A549 treated with ZK216348 at 1 μM for 4 hours (cell line): ENCODE results near the gene TDRD1. TPM values are rescaled to one million over a fixed set of nuclear protein-coding genes. Genes with fewer than 3 reads are reported as not detected.

ENCODE experiments used
- total RNA-seq: library from RNA; stranded (reverse); fragments of 200-300 nt; extraction: Qiagen RNA extraction; gene quantifications from 5 replicates; pipeline ENCODE4 v1.2.3, GENCODE V29; 2022; ENCODE audit warnings: low read depth

The TDRD1 gene, protein sequence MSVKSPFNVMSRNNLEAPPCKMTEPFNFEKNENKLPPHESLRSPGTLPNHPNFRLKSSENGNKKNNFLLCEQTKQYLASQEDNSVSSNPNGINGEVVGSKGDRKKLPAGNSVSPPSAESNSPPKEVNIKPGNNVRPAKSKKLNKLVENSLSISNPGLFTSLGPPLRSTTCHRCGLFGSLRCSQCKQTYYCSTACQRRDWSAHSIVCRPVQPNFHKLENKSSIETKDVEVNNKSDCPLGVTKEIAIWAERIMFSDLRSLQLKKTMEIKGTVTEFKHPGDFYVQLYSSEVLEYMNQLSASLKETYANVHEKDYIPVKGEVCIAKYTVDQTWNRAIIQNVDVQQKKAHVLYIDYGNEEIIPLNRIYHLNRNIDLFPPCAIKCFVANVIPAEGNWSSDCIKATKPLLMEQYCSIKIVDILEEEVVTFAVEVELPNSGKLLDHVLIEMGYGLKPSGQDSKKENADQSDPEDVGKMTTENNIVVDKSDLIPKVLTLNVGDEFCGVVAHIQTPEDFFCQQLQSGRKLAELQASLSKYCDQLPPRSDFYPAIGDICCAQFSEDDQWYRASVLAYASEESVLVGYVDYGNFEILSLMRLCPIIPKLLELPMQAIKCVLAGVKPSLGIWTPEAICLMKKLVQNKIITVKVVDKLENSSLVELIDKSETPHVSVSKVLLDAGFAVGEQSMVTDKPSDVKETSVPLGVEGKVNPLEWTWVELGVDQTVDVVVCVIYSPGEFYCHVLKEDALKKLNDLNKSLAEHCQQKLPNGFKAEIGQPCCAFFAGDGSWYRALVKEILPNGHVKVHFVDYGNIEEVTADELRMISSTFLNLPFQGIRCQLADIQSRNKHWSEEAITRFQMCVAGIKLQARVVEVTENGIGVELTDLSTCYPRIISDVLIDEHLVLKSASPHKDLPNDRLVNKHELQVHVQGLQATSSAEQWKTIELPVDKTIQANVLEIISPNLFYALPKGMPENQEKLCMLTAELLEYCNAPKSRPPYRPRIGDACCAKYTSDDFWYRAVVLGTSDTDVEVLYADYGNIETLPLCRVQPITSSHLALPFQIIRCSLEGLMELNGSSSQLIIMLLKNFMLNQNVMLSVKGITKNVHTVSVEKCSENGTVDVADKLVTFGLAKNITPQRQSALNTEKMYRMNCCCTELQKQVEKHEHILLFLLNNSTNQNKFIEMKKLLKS
- total RNA-seq: not detected in 5 replicates

DNA sequence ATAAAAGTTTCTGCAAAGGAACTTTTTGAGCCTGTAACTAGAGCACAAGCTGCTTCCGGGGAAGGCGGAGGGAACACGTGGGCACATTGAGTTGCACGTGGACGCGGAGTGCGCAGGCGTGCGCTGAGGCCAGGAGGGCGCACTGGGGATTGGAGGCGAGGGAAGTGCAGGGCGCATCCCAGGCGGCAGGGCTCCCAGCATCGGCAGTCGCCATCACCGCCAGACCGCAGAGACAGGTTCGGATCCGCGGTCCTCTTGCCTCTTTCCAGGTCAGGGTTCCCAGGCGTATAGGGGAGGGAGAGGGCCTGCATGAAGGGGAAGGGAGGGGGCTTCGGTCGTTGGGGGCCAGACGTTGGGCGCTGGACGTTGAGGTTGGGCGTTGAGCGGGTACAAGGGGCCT, at the start of gene TDRD1:
TSS of gene TDRD1 (plus strand) at position 206 of the 400 bp plus-strand sequence. CDS start 8,479 bp downstream, outside the sequence.

GRCh38 chr10:114173921-114174694, 5.0 kb upstream of the TDRD1 start, which contains the start of gene CCDC186:
Gene CCDC186 (minus strand): TSS chr10:114174203. CDS start chr10:114163268, 10,935 bp downstream.

DNA sequence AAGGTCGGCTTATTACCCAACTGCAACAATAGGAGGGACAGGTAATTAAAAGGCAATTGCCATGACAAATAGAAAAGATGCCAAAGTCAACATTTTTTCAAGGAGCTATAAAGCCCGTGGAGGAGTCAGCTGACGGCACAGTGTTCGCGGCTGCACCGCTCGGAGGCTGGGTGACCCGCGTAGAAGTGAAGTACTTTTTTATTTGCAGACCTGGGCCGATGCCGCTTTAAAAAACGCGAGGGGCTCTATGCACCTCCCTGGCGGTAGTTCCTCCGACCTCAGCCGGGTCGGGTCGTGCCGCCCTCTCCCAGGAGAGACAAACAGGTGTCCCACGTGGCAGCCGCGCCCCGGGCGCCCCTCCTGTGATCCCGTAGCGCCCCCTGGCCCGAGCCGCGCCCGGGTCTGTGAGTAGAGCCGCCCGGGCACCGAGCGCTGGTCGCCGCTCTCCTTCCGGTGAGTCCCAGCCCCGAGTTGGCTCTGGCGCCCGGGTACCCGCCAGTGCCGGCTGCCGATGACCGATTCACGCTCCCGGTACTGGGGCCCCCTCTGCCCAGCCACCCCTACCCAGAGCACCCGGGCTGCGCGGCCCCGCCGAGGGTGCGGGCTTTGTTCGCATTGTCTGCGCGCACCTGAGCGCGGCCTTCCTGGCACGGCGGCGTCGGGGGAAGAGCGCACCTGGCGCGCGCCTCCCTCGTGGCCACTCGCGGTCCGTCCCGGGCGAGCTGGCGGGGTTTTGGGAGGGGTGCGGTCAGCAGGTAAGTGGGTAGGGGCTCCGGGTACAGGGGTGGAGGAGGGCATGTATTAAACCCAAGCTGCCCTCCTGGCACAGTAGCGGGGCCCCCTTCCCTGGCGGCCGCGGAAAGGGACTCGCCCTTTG, 60.2 kb downstream of the TDRD1 start, which contains the start of gene VWA2:
TSS of gene VWA2 (plus strand) at position 138 of the 877 bp plus-strand sequence. CDS start 9,460 bp downstream, outside the sequence.

Other genes with a start within 250 kb of the TDRD1 start
- gene ADRB1, start 135.5 kb upstream of the TDRD1 start, total RNA-seq: 0.70 to 1.4 TPM (median 1.2 TPM) in 5 replicates
- gene CCDC186, start 5.2 kb upstream of the TDRD1 start, total RNA-seq: 3.2 to 7.3 TPM (median 6.1 TPM) in 5 replicates
- not detected in 5 replicates for gene VWA2, start 59.9 kb downstream of the TDRD1 start, total RNA-seq
- gene AFAP1L2, start 225.1 kb downstream of the TDRD1 start, total RNA-seq: 21.1 to 27.8 TPM (median 23.9 TPM) in 5 replicates